HL-60 (cell line): Measurements from ENCODE around the gene MARCHF9.

Experiments
- DNase-seq, 2 experiments: peaks; one replicate each; pipeline ENCODE4 v3.0.0-alpha.2; 2010 to 2020; ENCODE audit warnings: low read depth in 1 of 2, low spot score in 1 of 2
- H3K27ac ChIP-seq: fragments of 250-450 bp; sonication (Bioruptor Pico); replicated peaks from 2 replicates; pipeline ENCODE4 v1.5.1; 2020; ENCODE audit warnings: mild to moderate bottlenecking, moderate library complexity
- H3K27me3 ChIP-seq: fragments of 250-450 bp; sonication (Bioruptor Pico); 2 replicates; pipeline ENCODE4 v1.5.1; 2021; ENCODE audit warnings: mild to moderate bottlenecking, moderate library complexity; ENCODE audit not compliant: insufficient read depth, poor library complexity, severe bottlenecking
- H3K4me3 ChIP-seq: replicated peaks from 2 replicates; pipeline ENCODE4 v1.5.1; 2011; ENCODE audit warnings: mild to moderate bottlenecking, control low read depth, low read length; ENCODE audit not compliant: insufficient read depth
- GABPA ChIP-seq: IDR thresholded peaks from 2 replicates; pipeline ENCODE4 v1.6.1; 2012; ENCODE audit warnings: low read depth
- POLR2AphosphoS5 ChIP-seq: IDR thresholded peaks from 2 replicates; pipeline ENCODE4 v1.6.1; 2012; ENCODE audit warnings: low read depth
- REST ChIP-seq: IDR thresholded peaks from 2 replicates; pipeline ENCODE4 v1.6.1; 2012; ENCODE audit warnings: low read depth; ENCODE audit not compliant: insufficient replicate concordance
- SPI1 ChIP-seq: IDR thresholded peaks from 2 replicates; pipeline ENCODE4 v1.6.1; 2012; ENCODE audit warnings: low read depth, mild to moderate bottlenecking, borderline replicate concordance
- TF ChIP-seq, protein P1 (sequence below): IDR thresholded peaks from one replicate; pipeline ENCODE4 v1.5.1; 2011; ENCODE audit warnings: low read length, control low read depth, inconsistent platforms; ENCODE audit not compliant: insufficient read depth

MARCHF9 gene

GRCh38 chr12:57755194-57755453 lies 221 bp downstream of the MARCHF9 start:
- H3K27ac ChIP-seq, result no peak overlapping the region
- TF ChIP-seq GABPA, result no peak
- no peak for TF ChIP-seq POLR2AphosphoS5
- TF ChIP-seq SPI1, result no peak
- TF ChIP-seq REST, result no peak
- TF ChIP-seq, protein P1, sequence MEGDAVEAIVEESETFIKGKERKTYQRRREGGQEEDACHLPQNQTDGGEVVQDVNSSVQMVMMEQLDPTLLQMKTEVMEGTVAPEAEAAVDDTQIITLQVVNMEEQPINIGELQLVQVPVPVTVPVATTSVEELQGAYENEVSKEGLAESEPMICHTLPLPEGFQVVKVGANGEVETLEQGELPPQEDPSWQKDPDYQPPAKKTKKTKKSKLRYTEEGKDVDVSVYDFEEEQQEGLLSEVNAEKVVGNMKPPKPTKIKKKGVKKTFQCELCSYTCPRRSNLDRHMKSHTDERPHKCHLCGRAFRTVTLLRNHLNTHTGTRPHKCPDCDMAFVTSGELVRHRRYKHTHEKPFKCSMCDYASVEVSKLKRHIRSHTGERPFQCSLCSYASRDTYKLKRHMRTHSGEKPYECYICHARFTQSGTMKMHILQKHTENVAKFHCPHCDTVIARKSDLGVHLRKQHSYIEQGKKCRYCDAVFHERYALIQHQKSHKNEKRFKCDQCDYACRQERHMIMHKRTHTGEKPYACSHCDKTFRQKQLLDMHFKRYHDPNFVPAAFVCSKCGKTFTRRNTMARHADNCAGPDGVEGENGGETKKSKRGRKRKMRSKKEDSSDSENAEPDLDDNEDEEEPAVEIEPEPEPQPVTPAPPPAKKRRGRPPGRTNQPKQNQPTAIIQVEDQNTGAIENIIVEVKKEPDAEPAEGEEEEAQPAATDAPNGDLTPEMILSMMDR, result no peak
- H3K4me3 ChIP-seq, result peak overlapping the region; percentile 68
- DNase-seq, result no peak
- peaks cover 3% of the 10 kb centered on the region for H3K27me3 ChIP-seq

GRCh38 chr12:57755454-57756372 lies 810 bp downstream of the MARCHF9 start:
- peak; percentile 26; the same call in 1 of the 2 replicates for TF ChIP-seq SPI1
- TF ChIP-seq, protein P1, result no peak
- Histone ChIP-seq H3K27ac (no peak overlapping the region), H3K27me3 (peaks cover 3% of the 10 kb centered on the region), H3K4me3 (peak overlapping the region; percentile 68)
- DNase-seq, result no peak

GRCh38 chr12:57756406-57757341 lies 1.8 kb downstream of the MARCHF9 start:
- peaks cover 3% of the 10 kb centered on the region for H3K27me3 ChIP-seq
- peak overlapping the region; percentile 68 for H3K4me3 ChIP-seq
- TF ChIP-seq SPI1, result no peak
- TF ChIP-seq, protein P1, result peak; percentile 94
- no peak overlapping the region for H3K27ac ChIP-seq
- peak in 1 of 2 experiments; percentile 67 for DNase-seq

GRCh38 chr12:57757771-57758170 lies 2.9 kb downstream of the MARCHF9 start:
- Histone ChIP-seq H3K27me3 (peaks cover 3% of the 10 kb centered on the region), H3K4me3 (no peak overlapping the region), H3K27ac (no peak overlapping the region)
- TF ChIP-seq REST (no peak), GABPA (no peak), SPI1 (no peak), POLR2AphosphoS5 (no peak)
- TF ChIP-seq, protein P1, result no peak
- DNase-seq, result no peak
